ENCODE measurements around the gene KLHL11. TPM values are rescaled to one million over a fixed set of nuclear protein-coding genes. Genes with fewer than 3 reads are reported as not detected.

The KLHL11 gene
- total and polyA plus RNA-seq, 9 of the 15 experiments (the other 6 are each of a cell fraction or from before 2014, with no cell fraction given), result 0.20 to 17.0 (median 10.3) TPM

GRCh38 chr17:41864836-41865595 lies at the start of gene KLHL11 (continued):
- TF ChIP-seq ZNF282 (CRISPR knock-in tag; IDR thresholded peaks at IDR 0.05), result no peak
- TF ChIP-seq GATA2 (CRISPR knock-in tag; IDR thresholded peaks at IDR 0.05), result no peak
- TF ChIP-seq CHAMP1 (IDR thresholded peaks at IDR 0.05), result no peak
- TF ChIP-seq FOXJ2 (tag; IDR thresholded peaks at IDR 0.05), result no peak
- no peak for TF ChIP-seq ZNF717 (CRISPR knock-in tag; IDR thresholded peaks at IDR 0.05)
- TF ChIP-seq ZNF124 (CRISPR knock-in tag; IDR thresholded peaks at IDR 0.05), result no peak
- no peak for TF ChIP-seq CC2D1A (IDR thresholded peaks at IDR 0.05)
- TF ChIP-seq TBP (optimal IDR thresholded peaks at IDR 0.05; ENCODE audit: low read depth, low read length), result peak; percentile 88
- TF ChIP-seq CBX1 (IDR thresholded peaks at IDR 0.05; ENCODE audit: low read depth), result no peak; the same call in 1 of the 2 replicates
- no peak for TF ChIP-seq ETS2 (tag; IDR thresholded peaks at IDR 0.05; ENCODE audit: borderline replicate concordance, poor library complexity, severe bottlenecking)
- TF ChIP-seq ZNF644 (tag; IDR thresholded peaks at IDR 0.05; ENCODE audit: low read depth), result no peak
- peak; percentile 76 for TF ChIP-seq GMEB1 (CRISPR knock-in tag; IDR thresholded peaks at IDR 0.05)
- TF ChIP-seq ZC3H4 (CRISPR knock-in tag; IDR thresholded peaks at IDR 0.05; ENCODE audit: borderline replicate concordance), result no peak
- TF ChIP-seq CREB5 (CRISPR knock-in tag; IDR thresholded peaks at IDR 0.05), result no peak
- TF ChIP-seq HDAC6 (IDR thresholded peaks at IDR 0.05; ENCODE audit: low read depth, low read length), result no peak
- peak; percentile 53; the same call in 1 of the 2 replicates for TF ChIP-seq HNRNPL (IDR thresholded peaks at IDR 0.05; ENCODE audit: low read depth, low read length)
- TF ChIP-seq PBX2 (CRISPR knock-in tag; IDR thresholded peaks at IDR 0.05; ENCODE audit: low read depth), result no peak
- TF ChIP-seq PBX2 (tag; conservative IDR thresholded peaks at IDR 0.05; ENCODE audit: low read depth), result no peak
- TF ChIP-seq TEAD4 (IDR thresholded peaks at IDR 0.05; ENCODE audit: low read length), result peak; percentile 32; the same call in 1 of the 2 replicates
- no peak for TF ChIP-seq TEAD4 (CRISPR knock-in tag; IDR thresholded peaks at IDR 0.05; ENCODE audit: borderline replicate concordance)
- no peak for TF ChIP-seq ZZZ3 (IDR thresholded peaks at IDR 0.05)
- no peak for TF ChIP-seq ZNF133 (CRISPR knock-in tag; IDR thresholded peaks at IDR 0.05)

Measured in K562 (cell line).